Astrocyte (in vitro differentiated cells and primary cell): ENCODE results near the gene ABCC8.
A peak's percentile ranks its signal among the peaks of the same experiment; 100 is the strongest.

Source experiments
- CTCF ChIP-seq: IDR thresholded peaks from 2 replicates; pipeline ENCODE4 v1.5.1; 2011; ENCODE audit warnings: low read depth, mild to moderate bottlenecking, inconsistent platforms, low read length, moderate library complexity; ENCODE audit not compliant: insufficient read depth
- EZH2 ChIP-seq: IDR thresholded peaks from 2 replicates; pipeline ENCODE4 v1.6.1; 2012; ENCODE audit warnings: mild to moderate bottlenecking, low read length, inconsistent platforms; ENCODE audit not compliant: insufficient read depth

DNA sequence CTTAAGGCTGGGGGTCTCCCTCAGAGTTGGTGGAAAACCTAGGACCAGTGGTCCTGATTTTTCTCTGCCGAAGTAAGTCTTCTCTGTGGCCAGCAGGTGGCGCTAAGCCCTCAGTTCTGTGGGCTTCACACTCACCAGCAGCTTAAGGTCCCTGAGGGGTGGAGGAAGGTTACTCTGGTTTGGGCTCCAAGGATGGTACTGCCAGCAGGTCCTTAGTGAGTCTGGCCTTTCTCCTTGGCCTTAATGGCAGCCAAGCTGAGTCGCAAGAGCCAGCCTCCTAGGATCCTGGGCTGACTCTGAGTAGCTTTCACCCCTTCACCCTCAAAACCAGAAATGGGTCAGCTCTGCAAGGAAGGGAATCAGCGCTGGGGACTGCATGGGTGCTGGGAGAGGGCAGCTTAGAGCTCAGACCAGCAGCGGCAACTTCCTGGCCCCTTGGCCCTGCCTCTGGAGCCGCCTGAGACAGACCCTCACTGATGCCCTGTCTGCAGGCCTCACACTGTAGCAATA lies 92.6 kb downstream of the ABCC8 start:
- TF ChIP-seq EZH2 (no peak), CTCF (peak; percentile 87)
